Neural cell (in vitro differentiated cells): ENCODE measurements around the gene CPSF4L. TPM values are rescaled to one million over a fixed set of nuclear protein-coding genes. Genes with fewer than 3 reads are reported as not detected.

Experiments used
- H2AFZ ChIP-seq: fragments of 200-600, 300-800 bp; sonication (generic), shearing (Covaris generic); 2 replicates; pipeline ENCODE4 v1.6.0; 2014; ENCODE audit warnings: low read depth, mild to moderate bottlenecking, antibody characterized with exemption, low read length, moderate library complexity
- H3F3A ChIP-seq: fragments of 200-600 bp; shearing (Covaris generic); 2 replicates; pipeline ENCODE4 v1.6.1; 2016; ENCODE audit warnings: mild to moderate bottlenecking, moderate library complexity, mixed read lengths, antibody characterized with exemption, low read length; ENCODE audit not compliant: insufficient read depth, poor library complexity, severe bottlenecking
- H3K27ac ChIP-seq: fragments of 200-600, 300-800 bp; sonication (generic), shearing (Covaris generic); 2 replicates; pipeline ENCODE4 v1.5.1; 2014; ENCODE audit warnings: mild to moderate bottlenecking, low read length, moderate library complexity
- H3K27me3 ChIP-seq: fragments of 300-800, 200-600 bp; sonication (generic), shearing (Covaris generic); 2 replicates; pipeline ENCODE4 v1.6.0; 2014; ENCODE audit warnings: mild to moderate bottlenecking, low read depth, low read length, moderate library complexity; ENCODE audit not compliant: insufficient read depth
- H3K36me3 ChIP-seq: fragments of 300-800, 200-600 bp; sonication (generic), shearing (Covaris generic); 2 replicates; pipeline ENCODE4 v1.5.1; 2014; ENCODE audit warnings: mild to moderate bottlenecking, antibody characterized with exemption, low read length, moderate library complexity; ENCODE audit not compliant: insufficient read depth
- H3K4me2 ChIP-seq: fragments of 300-800, 200-600 bp; sonication (generic), shearing (Covaris generic); 2 replicates; pipeline ENCODE4 v1.6.0; 2014; ENCODE audit warnings: mild to moderate bottlenecking, low read length
- H3K4me3 ChIP-seq: fragments of 300-800, 200-600 bp; sonication (generic), shearing (Covaris generic); 2 replicates; pipeline ENCODE4 v1.5.1; 2014; ENCODE audit warnings: mild to moderate bottlenecking, low read length, moderate library complexity
- H3K79me2 ChIP-seq: fragments of 200-600 bp; shearing (Covaris generic); replicated peaks from 2 replicates; pipeline ENCODE4 v1.6.0; 2014; ENCODE audit warnings: mild to moderate bottlenecking, low read length, moderate library complexity; ENCODE audit not compliant: insufficient read depth
- H3K9ac ChIP-seq: fragments of 300-800, 200-600 bp; sonication (generic), shearing (Covaris generic); 2 replicates; pipeline ENCODE4 v1.6.1; 2016; ENCODE audit warnings: mild to moderate bottlenecking, low read length, mixed read lengths
- H3K9me2 ChIP-seq: fragments of 200-600 bp; shearing (Covaris generic); 2 replicates; pipeline ENCODE4 v1.6.1; 2016; ENCODE audit warnings: mild to moderate bottlenecking, low read length, mixed read lengths; ENCODE audit not compliant: insufficient read depth
- H3K9me3 ChIP-seq: fragments of 200-600, 300-800 bp; sonication (generic), shearing (Covaris generic); 2 replicates; pipeline ENCODE4 v1.6.1; 2016; ENCODE audit warnings: mild to moderate bottlenecking, mixed run types, low read length, moderate library complexity, mixed read lengths
- H4K20me1 ChIP-seq: fragments of 200-600 bp; shearing (Covaris generic); 2 replicates; pipeline ENCODE4 v1.6.1; 2016; ENCODE audit warnings: mild to moderate bottlenecking, mixed run types; ENCODE audit not compliant: insufficient read depth
- CTCF ChIP-seq: fragments of 450-650 bp; IDR thresholded peaks from 2 replicates; pipeline ENCODE4 v1.5.1; 2014; ENCODE audit warnings: antibody characterized with exemption, mild to moderate bottlenecking, moderate library complexity; ENCODE audit not compliant: poor library complexity, severe bottlenecking
- EP300 ChIP-seq: fragments of 450-650 bp; conservative IDR thresholded peaks from 2 replicates; pipeline ENCODE4 v1.6.1; 2014; ENCODE audit warnings: antibody characterized with exemption, mild to moderate bottlenecking, moderate library complexity; ENCODE audit not compliant: poor library complexity, severe bottlenecking
- EZH2 ChIP-seq: fragments of 200-600, 300-800 bp; shearing (Covaris generic), sonication (generic); IDR thresholded peaks from 2 replicates; pipeline ENCODE4 v1.6.1; 2014; ENCODE audit warnings: antibody characterized with exemption, low read length, borderline replicate concordance, mild to moderate bottlenecking; ENCODE audit not compliant: insufficient read depth, poor library complexity, severe bottlenecking
- MXI1 ChIP-seq: fragments of 450-650 bp; conservative IDR thresholded peaks from 2 replicates; pipeline ENCODE4 v1.6.1; 2014; ENCODE audit warnings: antibody characterized with exemption, mild to moderate bottlenecking; ENCODE audit not compliant: poor library complexity, severe bottlenecking
- POLR2AphosphoS5 ChIP-seq: IDR thresholded peaks from 2 replicates; pipeline ENCODE4 v1.6.1; 2012
- RAD21 ChIP-seq: fragments of 450-650 bp; conservative IDR thresholded peaks from 2 replicates; pipeline ENCODE4 v1.6.1; 2014; ENCODE audit warnings: antibody characterized with exemption, mild to moderate bottlenecking, moderate library complexity
- REST ChIP-seq: IDR thresholded peaks from 2 replicates; pipeline ENCODE4 v1.6.1; 2012; ENCODE audit warnings: borderline replicate concordance
- SMC3 ChIP-seq: fragments of 450-650 bp; conservative IDR thresholded peaks from 2 replicates; pipeline ENCODE4 v1.6.1; 2014; ENCODE audit warnings: antibody characterized with exemption, mild to moderate bottlenecking, moderate library complexity; ENCODE audit not compliant: poor library complexity
- TAF1 ChIP-seq: IDR thresholded peaks from 2 replicates; pipeline ENCODE4 v1.6.1; 2012; ENCODE audit warnings: low read depth
- polyA plus RNA-seq: library from polyadenylated mRNA; depleted of rRNA; stranded (reverse); fragments of >200 nt; gene quantifications from 2 replicates; pipeline ENCODE4 v1.2.3, GENCODE V29; 2014

The CPSF4L gene
- polyA plus RNA-seq, 1 donor from 2014 or later: not detected

DNA sequence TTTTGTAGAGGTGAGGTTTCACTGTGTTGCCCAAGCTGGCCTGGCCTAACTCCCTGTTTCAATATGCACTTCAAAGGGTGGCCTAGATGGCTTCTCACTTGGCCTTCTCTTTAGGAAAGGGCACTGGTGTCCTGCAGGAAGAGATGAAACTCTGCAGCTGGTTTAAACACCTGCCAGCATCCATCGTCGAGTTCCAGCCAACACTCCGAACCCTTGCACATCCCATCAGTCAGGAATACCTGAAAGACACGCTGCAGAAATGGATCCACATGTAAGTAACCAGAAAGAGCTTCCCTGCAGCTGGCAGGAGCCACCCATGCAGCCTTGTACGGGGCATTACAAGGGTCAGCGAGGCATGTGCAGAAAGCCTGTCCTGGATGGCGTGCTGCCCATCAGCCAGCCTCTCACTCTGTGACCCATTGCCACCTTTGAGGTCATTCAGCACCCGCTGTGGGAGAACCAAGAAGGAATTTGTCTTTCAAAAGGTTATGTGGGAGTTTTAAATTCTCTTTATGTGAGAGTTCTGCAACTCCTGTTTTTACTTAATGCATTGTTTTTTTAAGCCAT, 61.8 kb downstream of the CPSF4L start:
- Histone ChIP-seq H3K4me3 (no peak overlapping the region), H2AFZ (no peak overlapping the region), H4K20me1 (no peaks in the 10 kb centered on the region), H3K4me2 (no peak overlapping the region), H3K9ac (no peak overlapping the region), H3K9me3 (no peaks in the 10 kb centered on the region), H3K36me3 (peaks cover 8% of the 10 kb centered on the region), H3K27me3 (no peaks in the 10 kb centered on the region), H3K9me2 (no peaks in the 10 kb centered on the region), H3F3A (no peaks in the 10 kb centered on the region), H3K79me2 (no peaks in the 10 kb centered on the region), H3K27ac (no peak overlapping the region)
- no peak for TF ChIP-seq POLR2AphosphoS5
- no peak for TF ChIP-seq TAF1
- TF ChIP-seq SMC3: no peak
- TF ChIP-seq EP300: no peak
- TF ChIP-seq RAD21: no peak
- no peak for TF ChIP-seq MXI1
- TF ChIP-seq CTCF: no peak
- TF ChIP-seq EZH2: no peak
- no peak for TF ChIP-seq REST

DNA sequence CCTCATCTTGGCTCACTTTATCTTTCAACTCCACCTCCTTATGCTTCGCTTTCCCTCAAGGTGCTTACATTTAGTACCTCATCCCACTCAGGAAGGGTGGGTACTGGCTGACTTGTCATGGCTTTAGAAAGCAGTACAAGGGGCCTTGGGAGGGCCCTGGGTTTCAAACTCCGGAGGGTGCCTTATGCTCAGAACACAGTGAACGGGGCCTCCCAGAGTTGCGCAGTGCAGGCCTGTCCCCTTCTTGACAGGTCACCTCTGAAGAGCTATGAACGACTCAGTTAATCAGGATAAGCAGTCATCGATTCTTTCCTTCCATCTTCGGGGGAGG, 62.8 kb downstream of the CPSF4L start:
- TF ChIP-seq REST: no peak
- H3K9me2 ChIP-seq: no peaks in the 10 kb centered on the region
- H3K4me3 ChIP-seq: no peak overlapping the region
- H4K20me1 ChIP-seq: no peaks in the 10 kb centered on the region
- H3K27ac ChIP-seq: no peak overlapping the region
- no peak overlapping the region for H3K4me2 ChIP-seq
- H3K79me2 ChIP-seq: peaks cover under 1% of the 10 kb centered on the region
- H2AFZ ChIP-seq: no peak overlapping the region
- H3F3A ChIP-seq: no peaks in the 10 kb centered on the region
- no peaks in the 10 kb centered on the region for H3K27me3 ChIP-seq
- no peak overlapping the region for H3K9ac ChIP-seq
- H3K36me3 ChIP-seq: peaks cover 8% of the 10 kb centered on the region
- H3K9me3 ChIP-seq: no peaks in the 10 kb centered on the region

Other genes starting within 250 kb of the CPSF4L start
- 7.4 and 8.0 TPM in 2 replicates for gene SLC39A11, start 169.2 kb downstream of the CPSF4L start, polyA plus RNA-seq
- gene SSTR2, start 96.9 kb downstream of the CPSF4L start, polyA plus RNA-seq: 7.7 and 8.1 TPM in 2 replicates
- gene COG1, start 68.8 kb downstream of the CPSF4L start, polyA plus RNA-seq: 23.5 and 26.3 TPM in 2 replicates
- gene CDC42EP4, start 50.1 kb upstream of the CPSF4L start, polyA plus RNA-seq: 19.4 and 29.0 TPM in 2 replicates